Heart left ventricle (tissue), 16 donors: ENCODE results near the gene AKAP9. TPM values are rescaled to one million over a fixed set of nuclear protein-coding genes. Genes with fewer than 3 reads are reported as not detected.

ENCODE experiments used
- ATAC-seq, 4 donors: fragments of 200-7000 bp; cut with Tn5 transposase; one replicate each; pipeline ENCODE4 v1.9.1; 2020 to 2022; ENCODE audit warnings: moderate library complexity in 4 of 4, mild to moderate bottlenecking in 3 of 4, moderate number of reproducible peaks in 1 of 4
- DNase-seq, 5 donors: peaks; one replicate each; pipeline ENCODE4 v3.0.0-alpha.2; 2020
- H3K27ac ChIP-seq, 12 donors: fragments of 200-600 bp; sonication (generic) in 4 of 12; one replicate each; pipeline versions ENCODE4 v1.5.0 to v1.8.0; 2016 to 2022; ENCODE audit warnings: mild to moderate bottlenecking in 2 of 12
- H3K27me3 ChIP-seq, 9 donors: fragments of 200-600 bp; sonication (generic) in 2 of 9; one replicate each; pipeline versions ENCODE4 v1.5.1 to v1.8.0; 2016 to 2022; ENCODE audit warnings: mild to moderate bottlenecking in 3 of 9
- H3K36me3 ChIP-seq, 9 donors: fragments of 200-600 bp; sonication (generic) in 2 of 9; one replicate each; pipeline versions ENCODE4 v1.5.0 to v1.8.0; 2018 to 2022; ENCODE audit warnings: mild to moderate bottlenecking in 2 of 9
- H3K4me1 ChIP-seq, 12 donors: fragments of 200-600 bp; sonication (generic) in 4 of 12; one replicate each; pipeline versions ENCODE4 v1.5.0 to v1.8.0; 2016 to 2022; ENCODE audit warnings: mild to moderate bottlenecking in 3 of 12
- H3K4me3 ChIP-seq, 12 donors: fragments of 200-600 bp; sonication (generic) in 4 of 12; one replicate each; pipeline versions ENCODE4 v1.5.0 to v1.8.0; 2017 to 2022; ENCODE audit warnings: mild to moderate bottlenecking in 9 of 12, moderate library complexity in 4 of 12
- H3K9me3 ChIP-seq, 12 donors: fragments of 200-600 bp; sonication (generic) in 4 of 12; one replicate each; pipeline versions ENCODE4 v1.5.0 to v1.8.0; 2016 to 2022; ENCODE audit warnings: mild to moderate bottlenecking in 1 of 12
- POLR2A ChIP-seq, 2 donors: fragments of 450-650 bp; IDR thresholded peaks; one replicate each; pipeline ENCODE4 v1.6.1; 2017; ENCODE audit warnings: antibody characterized with exemption in 2 of 2, mild to moderate bottlenecking in 2 of 2, moderate library complexity in 2 of 2
- WGBS, 4 donors: extraction: QIAGEN DNeasy Blood & Tissue Kit in 2 of 4; methylation state at CpG; one replicate each; pipeline versions ENCODE4 v1.1.5 to v1.1.7; 2013 to 2018; 5-methylcytosine and 5-hydroxymethylcytosine counted together
- intact Hi-C, 10 donors: fragments of 100-400 bp; cut with DNase I; formaldehyde crosslinking; loops; one replicate each; pipeline versions ENCODE4 v1.11.1 to v1.14.2; 2022
- polyA plus RNA-seq, 2 donors: library from polyadenylated mRNA; stranded (reverse); fragments of 200-250 nt; gene quantifications; one replicate each; pipeline ENCODE4 v1.2.3, GENCODE V29; 2013
- total RNA-seq, 9 donors: library from RNA; depleted of rRNA in 2 of 9; stranded (reverse); fragments of >200 nt in 2 of 9; fragmentation: NEBNext Ultra II Directional in 3 of 9; extraction: Animal tissue kit (Norgen Biotek cat#: 25700) in 3 of 9; gene quantifications; one replicate each; pipeline versions ENCODE4 v1.1.0 to v1.2.4, GENCODE V29; 2016 to 2023
- TF ChIP-seq, protein P1 (sequence below), 12 donors: fragments of 200-600 bp; sonication (generic) in 4 of 12; IDR thresholded peaks; one replicate each; pipeline versions ENCODE4 v1.5.0 to v1.8.0; 2018 to 2022; ENCODE audit warnings: antibody characterized with exemption in 12 of 12, mild to moderate bottlenecking in 5 of 12
- donor health status: ischemic (EF 13 %, LVEDD 7.1; RV severe dilation, severe dysfunction).
- donor health status: healthy with polysubstance abuse.
- donor health status: DM: no; HTN: yes; CAD: no.
- donor health status: DM: no; HTN: no; CAD: no.
- donor health status: ischemic (EF 25% LVEDD 6.9; RV normal size, moderate dysfunction).
- donor health status: ischemic (EF 25% LVEDD 5.7; RV mildly dilated, moderate dysfunction).
- donor health status: healthy.
- donor health status: DM: yes; HTN: yes; CAD: no.
- donor health status: ischemic (EF 35%, LVEDD 5.7; RV mildly dilated, moderate dysfunction).
- donor health status: nonischemic (EF 11% LVEDD 7.7; RV severe dilation, severe dysfunction).
- donor health status: DM: yes; HTN: yes; CAD: no.
- donor health status: PGD.
- donor health status: ischemic (EF 29% LVEDD 5.4; RV normal size, mild dysfunction).
- donor health status: nonischemic (EF 23%, LVEDD 6.1; RV moderate dilation, normal function).

AKAP9 gene
- total and polyA plus RNA-seq, 11 donors = 13.2 to 58.6 (median 49.1) TPM

DNA sequence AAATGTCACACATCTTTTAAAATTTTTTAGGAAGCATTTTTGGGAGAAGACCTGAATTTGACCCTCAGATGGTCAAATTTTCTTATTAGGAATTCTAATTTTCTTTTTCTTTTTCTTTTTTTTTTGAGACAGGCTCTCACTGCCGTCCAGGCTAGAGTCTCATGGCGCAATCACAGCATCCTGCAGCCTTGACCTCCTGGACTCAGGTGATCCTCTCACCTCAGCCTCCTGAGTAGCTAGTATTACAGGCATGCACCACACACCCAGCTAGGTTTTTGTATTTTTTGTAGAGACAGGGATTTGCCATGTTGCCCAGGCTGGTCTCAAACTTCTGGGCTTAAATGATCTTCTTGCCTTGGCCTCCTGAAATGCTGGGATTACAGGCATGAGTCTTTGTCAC lies 65.4 kb downstream of the AKAP9 start:
- Histone ChIP-seq H3K9me3 (peaks cover 0 to 17% (median 0%) of the 10 kb centered on the region in 12 donors), H3K4me3 (no peak overlapping the region), H3K27ac (no peak overlapping the region), H3K27me3 (no peaks in the 10 kb centered on the region), H3K4me1 (no peaks in the 10 kb centered on the region), H3K36me3 (peaks cover 0 to 65% (median 35%) of the 10 kb centered on the region in 9 donors)
- 92 to 100% (median 97%) methylated on average over 2 of the region's 2 CpGs for WGBS, 4 donors
- intact Hi-C loops = loop anchor here in 1 of 10 donors (10.0 kb wide), 1 partner anchor 59 kb away; no protein-coding TSS in a partner anchor
- DNase-seq = no peak
- TF ChIP-seq, protein P1, sequence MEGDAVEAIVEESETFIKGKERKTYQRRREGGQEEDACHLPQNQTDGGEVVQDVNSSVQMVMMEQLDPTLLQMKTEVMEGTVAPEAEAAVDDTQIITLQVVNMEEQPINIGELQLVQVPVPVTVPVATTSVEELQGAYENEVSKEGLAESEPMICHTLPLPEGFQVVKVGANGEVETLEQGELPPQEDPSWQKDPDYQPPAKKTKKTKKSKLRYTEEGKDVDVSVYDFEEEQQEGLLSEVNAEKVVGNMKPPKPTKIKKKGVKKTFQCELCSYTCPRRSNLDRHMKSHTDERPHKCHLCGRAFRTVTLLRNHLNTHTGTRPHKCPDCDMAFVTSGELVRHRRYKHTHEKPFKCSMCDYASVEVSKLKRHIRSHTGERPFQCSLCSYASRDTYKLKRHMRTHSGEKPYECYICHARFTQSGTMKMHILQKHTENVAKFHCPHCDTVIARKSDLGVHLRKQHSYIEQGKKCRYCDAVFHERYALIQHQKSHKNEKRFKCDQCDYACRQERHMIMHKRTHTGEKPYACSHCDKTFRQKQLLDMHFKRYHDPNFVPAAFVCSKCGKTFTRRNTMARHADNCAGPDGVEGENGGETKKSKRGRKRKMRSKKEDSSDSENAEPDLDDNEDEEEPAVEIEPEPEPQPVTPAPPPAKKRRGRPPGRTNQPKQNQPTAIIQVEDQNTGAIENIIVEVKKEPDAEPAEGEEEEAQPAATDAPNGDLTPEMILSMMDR (IDR thresholded peaks at IDR 0.05) = no peak
- no peak for TF ChIP-seq POLR2A (IDR thresholded peaks at IDR 0.05)
- ATAC-seq = no peak

DNA sequence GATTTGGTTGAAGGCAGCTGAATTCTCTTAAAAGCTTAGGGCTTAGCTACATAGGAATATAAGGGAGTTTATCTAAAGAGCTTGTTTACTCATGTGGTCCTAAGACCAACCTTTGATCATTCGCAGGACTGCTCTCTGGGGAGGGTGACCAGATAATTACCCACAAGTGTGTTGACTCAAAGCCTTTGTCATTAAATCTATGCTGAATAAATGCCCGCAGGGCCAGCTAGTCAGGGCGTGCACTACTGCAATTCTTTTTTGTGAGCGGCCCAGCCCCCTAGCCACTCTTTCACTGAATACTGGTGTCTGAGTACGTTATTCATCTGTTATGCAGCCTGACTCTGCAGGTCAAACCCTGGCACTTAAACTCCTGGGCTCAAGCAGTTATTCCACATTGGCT lies 69.6 kb downstream of the AKAP9 start:
- Histone ChIP-seq H3K4me1 (no peaks in the 10 kb centered on the region), H3K27me3 (no peaks in the 10 kb centered on the region), H3K4me3 (no peak overlapping the region), H3K27ac (no peak overlapping the region), H3K36me3 (peaks cover 0 to 80% (median 55%) of the 10 kb centered on the region in 9 donors), H3K9me3 (peaks cover 0 to 15% (median 0%) of the 10 kb centered on the region in 12 donors)
- no peak for TF ChIP-seq POLR2A (IDR thresholded peaks at IDR 0.05)
- TF ChIP-seq, protein P1 (IDR thresholded peaks at IDR 0.05) = no peak
- DNase-seq = no peak
- intact Hi-C loops = no loop called here
- ATAC-seq = no peak
- 95 to 99% (median 97%) methylated on average over 5 of the region's 5 CpGs for WGBS, 4 donors

DNA sequence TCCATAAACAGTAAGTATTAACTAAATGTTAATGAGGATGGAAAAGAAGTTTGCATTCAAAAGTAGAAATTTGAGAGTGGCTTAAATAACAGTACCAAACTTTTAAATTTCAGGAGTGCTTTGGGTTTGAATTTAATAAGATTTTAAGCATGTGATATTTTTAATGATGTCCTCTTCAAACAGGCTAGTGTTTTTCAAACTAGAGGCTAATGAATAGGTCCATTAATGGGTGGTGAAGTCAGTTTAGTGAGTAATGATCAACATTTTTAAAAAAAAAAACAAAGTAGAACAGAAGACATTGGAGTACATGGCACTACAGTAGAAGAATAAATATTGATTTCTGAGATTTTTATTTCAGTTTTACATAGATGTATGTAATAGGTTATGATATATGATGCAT lies 72.9 kb downstream of the AKAP9 start:
- H3K27ac ChIP-seq = no peak overlapping the region
- DNase-seq (no peak), ATAC-seq (no peak)
- intact Hi-C loops = no loop called here
- H3K36me3 ChIP-seq = peaks cover 0 to 92% (median 63%) of the 10 kb centered on the region in 9 donors
- no peaks in the 10 kb centered on the region for H3K27me3 ChIP-seq
- peaks cover 0 to 15% (median 0%) of the 10 kb centered on the region in 12 donors for H3K9me3 ChIP-seq
- TF ChIP-seq POLR2A (IDR thresholded peaks at IDR 0.05) = no peak
- TF ChIP-seq, protein P1 (IDR thresholded peaks at IDR 0.05) = no peak
- no peak overlapping the region for H3K4me3 ChIP-seq
- H3K4me1 ChIP-seq = peaks cover 0 to 8% (median 0%) of the 10 kb centered on the region in 12 donors

DNA sequence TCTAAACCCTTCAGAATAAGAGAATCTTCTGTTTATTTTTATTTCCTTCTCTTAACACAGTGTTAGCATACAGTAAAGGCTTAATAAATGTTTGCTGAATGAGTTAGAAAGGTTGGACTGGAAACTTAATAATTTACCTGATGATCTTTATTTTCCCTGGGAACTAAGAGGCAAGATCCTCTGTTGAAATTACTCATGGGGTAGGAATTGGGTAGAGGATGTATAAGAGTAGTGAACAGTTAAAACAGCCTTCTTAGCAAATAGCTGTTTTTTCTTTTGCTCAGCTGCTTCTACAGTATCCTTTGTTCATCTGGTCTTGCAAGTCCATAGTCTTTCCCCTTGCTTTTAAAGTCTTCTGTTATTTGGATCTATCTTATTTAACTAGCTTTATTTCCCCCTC lies 80.0 kb downstream of the AKAP9 start:
- Histone ChIP-seq H3K36me3 (peaks cover 2 to 98% (median 86%) of the 10 kb centered on the region in 9 donors), H3K27me3 (no peaks in the 10 kb centered on the region), H3K27ac (no peak overlapping the region), H3K4me1 (peaks cover 0 to 8% (median 0%) of the 10 kb centered on the region in 12 donors), H3K4me3 (no peak overlapping the region), H3K9me3 (no peaks in the 10 kb centered on the region)
- ATAC-seq (no peak), DNase-seq (no peak)
- TF ChIP-seq, protein P1 (IDR thresholded peaks at IDR 0.05) = no peak
- TF ChIP-seq POLR2A (IDR thresholded peaks at IDR 0.05) = no peak
- intact Hi-C loops = loop anchor here in 1 of 10 donors (10.0 kb wide), 1 partner anchor 54 kb away; no protein-coding TSS in a partner anchor
